ENCODE data around the gene PRR29.

GRCh38 chr17:64007838-64008282 is 9.7 kb downstream of the PRR29 start:
- TF ChIP-seq EZH2 (IDR thresholded peaks at IDR 0.05; ENCODE audit: borderline replicate concordance, low read length) (no peak), CTCF (IDR thresholded peaks at IDR 0.05; ENCODE audit: low read length) (no peak)
